AG04449 (cell line): Measurements from ENCODE around the gene NTF3.

Experiments used
- CTCF ChIA-PET: fragments of 350-600 bp; formaldehyde crosslinking; extraction: SDS; loops from one replicate; lab custom pipeline; 2021; ENCODE audit warnings: antibody characterized with exemption; lab: Yijun Ruan, JAX
- POLR2A ChIA-PET: fragments of 400-600, 350-600 bp; formaldehyde crosslinking; extraction: SDS; loops from one replicate; lab custom pipeline; 2020; ENCODE audit warnings: antibody characterized with exemption, inconsistent platforms; lab: Yijun Ruan, JAX
- DNase-seq: peaks from one replicate; pipeline ENCODE4 v3.0.0-alpha.2; 2010; ENCODE audit warnings: low read depth, low spot score
- H3K4me3 ChIP-seq: 2 replicates; pipeline ENCODE4 v1.5.1; 2011; ENCODE audit warnings: low read depth, mild to moderate bottlenecking, control low read depth, low read length
- CTCF ChIP-seq: IDR thresholded peaks from one replicate; pipeline ENCODE4 v1.5.1; 2011; ENCODE audit warnings: mild to moderate bottlenecking, moderate library complexity, low read length, control low read depth, inconsistent platforms; ENCODE audit not compliant: insufficient read depth; ENCODE audit errors: missing control alignments

The NTF3 gene

GRCh38 chr12:5439371-5439771 is 7.5 kb downstream of the NTF3 start:
- ChIA-PET CTCF (interaction anchor here (1.0 to 8.4 kb wide), 10 partner anchors 10 to 416 kb away, joined by 3 to 72 read pairs (median 7); no protein-coding TSS in a partner anchor), POLR2A (no interaction called here)
- no peak overlapping the region for H3K4me3 ChIP-seq
- no peak for DNase-seq
- peak; percentile 18 for TF ChIP-seq CTCF

- ChIA-PET CTCF (interaction anchor here (0.9 to 8.4 kb wide), 10 partner anchors 10 to 417 kb away, joined by 3 to 72 read pairs (median 6); no protein-coding TSS in a partner anchor), POLR2A (no interaction called here)
- H3K4me3 ChIP-seq, result no peak overlapping the region
- DNase-seq, result no peak
- TF ChIP-seq CTCF, result no peak
Measured at GRCh38 chr12:5439788-5440300, 7.9 kb downstream of the NTF3 start.

DNA sequence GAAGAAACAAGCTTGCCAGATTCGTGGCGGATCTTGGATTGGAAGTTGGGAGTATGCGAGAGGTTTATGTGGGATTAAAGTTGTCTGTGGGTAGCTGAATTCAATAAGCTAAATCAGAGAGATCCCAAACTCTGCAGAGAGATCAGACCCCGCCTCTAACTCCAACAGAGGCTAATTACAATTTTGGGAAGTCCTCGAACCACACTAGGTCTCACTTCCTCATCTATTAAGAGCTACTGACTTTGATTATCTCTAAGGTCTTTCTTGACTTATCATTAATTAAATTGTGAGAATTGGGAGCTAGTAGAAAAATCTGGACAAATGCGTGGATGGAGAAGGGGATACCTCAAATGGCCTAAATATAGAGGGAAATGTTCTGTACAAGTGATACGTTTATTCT is 9.1 kb downstream of the NTF3 start:
- H3K4me3 ChIP-seq, result no peak overlapping the region
- no peak for DNase-seq
- POLR2A ChIA-PET, result interaction anchor here (0.7 to 0.9 kb wide), 2 partner anchors 9 to 59 kb away, joined by 3 to 8 read pairs; partner anchors contain the start of gene NTF3
- TF ChIP-seq CTCF, result no peak
- CTCF ChIA-PET, result interaction anchor here (0.9 to 8.4 kb wide), 14 partner anchors 8 to 584 kb away, joined by 3 to 72 read pairs (median 5); partner anchors contain the start of gene NTF3

DNA sequence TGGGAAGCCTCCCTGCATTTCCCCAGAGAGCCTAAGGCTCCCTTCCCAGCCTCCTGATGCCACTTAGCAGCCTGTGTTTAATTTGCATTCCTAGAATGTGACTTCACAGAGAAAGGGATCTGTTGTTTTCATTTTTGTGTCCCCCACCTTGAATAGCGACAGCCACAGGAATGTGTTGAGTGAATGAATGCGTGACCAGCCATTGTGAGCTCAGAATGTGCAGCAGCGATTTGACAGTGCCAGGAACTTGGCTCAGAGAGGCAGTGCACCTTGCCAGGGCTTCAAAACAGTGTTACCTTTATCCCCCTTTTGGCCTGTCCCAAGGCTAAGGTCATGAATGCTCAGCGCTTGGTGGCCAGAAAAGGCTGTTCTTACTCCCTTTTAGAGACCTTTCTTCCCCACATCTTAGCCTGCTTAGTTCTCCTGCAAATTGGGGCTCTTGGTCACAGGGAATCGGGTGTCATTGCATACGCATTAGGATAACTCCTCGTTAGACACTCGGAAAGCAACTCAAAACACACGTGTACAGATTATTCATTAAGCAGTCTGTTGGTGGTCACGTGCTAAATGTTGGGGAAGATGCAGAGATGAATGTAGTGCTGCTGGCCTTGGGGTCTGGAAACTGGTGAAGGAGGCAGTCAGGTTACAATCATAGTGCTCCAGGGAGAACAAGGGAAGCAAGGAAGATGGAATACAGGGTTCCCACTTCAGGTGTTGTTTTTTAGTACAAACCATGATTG is 9.8 kb downstream of the NTF3 start:
- CTCF ChIA-PET, result interaction anchor here (0.6 to 8.4 kb wide), 18 partner anchors 8 to 585 kb away, joined by 3 to 72 read pairs (median 4); partner anchors contain the start of gene NTF3
- no peak for TF ChIP-seq CTCF
- POLR2A ChIA-PET, result interaction anchor here (0.5 to 0.9 kb wide), 3 partner anchors 9 to 230 kb away, joined by 3 to 8 read pairs (median 3); partner anchors contain the start of gene NTF3
- DNase-seq, result peak; percentile 47
- no peak overlapping the region for H3K4me3 ChIP-seq

DNA sequence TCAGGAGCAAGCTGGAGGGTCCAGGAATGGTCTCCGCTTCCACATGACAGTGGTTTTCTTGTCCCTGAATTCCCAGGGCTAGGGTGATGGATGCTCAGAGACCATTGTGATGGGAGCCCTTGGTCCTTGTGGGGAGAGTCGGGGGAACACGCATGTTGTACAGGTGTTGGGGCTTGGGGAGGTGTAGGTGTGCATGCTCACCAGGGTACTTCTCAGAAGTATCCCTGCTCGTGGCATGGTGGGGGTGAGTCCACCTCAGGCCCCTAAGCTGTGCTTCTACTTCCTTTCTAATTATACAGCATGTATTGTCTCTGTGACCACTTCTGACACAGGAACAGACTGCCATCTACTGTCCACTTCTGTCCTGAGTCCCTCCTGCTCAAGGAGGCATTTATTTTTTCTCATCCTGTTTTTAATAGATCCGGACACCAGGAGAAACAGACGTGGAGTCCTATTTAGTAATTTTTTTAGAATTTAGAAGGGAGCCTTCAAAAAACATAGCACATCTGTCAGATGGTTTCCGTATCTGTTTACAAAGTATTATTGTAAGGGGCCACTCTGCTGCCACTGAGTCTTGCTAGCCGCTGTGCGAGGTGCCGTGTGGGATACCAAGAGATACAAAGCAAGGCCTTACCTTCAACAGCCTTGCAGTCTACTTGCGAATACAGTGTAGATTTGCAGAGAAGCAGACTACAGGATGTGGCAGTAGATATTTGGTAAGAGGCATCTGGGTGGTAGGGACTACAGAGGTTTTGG is 10.5 kb downstream of the NTF3 start:
- no peak for DNase-seq
- peak; percentile 58 for TF ChIP-seq CTCF

More for the DNA sequence above, 10.5 kb downstream of the NTF3 start:
- POLR2A ChIA-PET, result no interaction called here
- CTCF ChIA-PET, result interaction anchor here (0.6 to 8.4 kb wide), 15 partner anchors 8 to 409 kb away, joined by 3 to 72 read pairs (median 4); partner anchors contain the start of gene NTF3
- no peak overlapping the region for H3K4me3 ChIP-seq
